Measurements from ENCODE around the gene DENND2C.

The DENND2C gene

DNA sequence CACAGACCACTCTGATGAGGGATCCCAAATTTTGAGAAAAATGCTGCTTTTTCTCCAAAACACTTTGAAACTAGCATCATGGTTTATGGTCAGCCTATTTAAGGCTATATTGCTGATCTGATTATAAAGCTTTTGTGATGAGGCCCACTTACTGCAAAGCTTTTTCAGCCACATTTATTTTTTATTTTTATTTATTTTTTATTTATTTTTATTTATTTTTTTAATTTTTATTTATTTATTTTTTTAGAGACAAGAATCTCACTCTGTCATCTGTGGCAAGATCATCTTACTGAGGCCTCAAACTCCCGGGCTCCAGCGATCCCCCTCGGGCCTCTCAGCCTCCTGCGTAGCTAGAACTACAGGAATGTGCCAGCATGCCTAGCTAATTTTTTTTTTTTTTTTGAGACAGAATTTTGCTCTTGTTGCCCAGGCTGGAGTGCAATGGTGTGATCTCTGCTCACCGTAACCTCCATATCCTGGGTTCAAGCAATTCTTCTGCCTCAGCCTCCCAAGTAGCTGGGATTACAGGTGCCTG is 83.3 kb downstream of the DENND2C start:
- Histone ChIP-seq H3K9me3 (ENCODE audit: insufficient read depth, low read length, severe bottlenecking) (no peaks in the 10 kb centered on the region), H3K36me3 (ENCODE audit: insufficient read depth, low read length) (no peaks in the 10 kb centered on the region), H3K27me3 (ENCODE audit: insufficient read depth, low read length, poor library complexity) (peaks cover 5% of the 10 kb centered on the region), H4K20me1 (ENCODE audit: insufficient read depth, low read length) (no peaks in the 10 kb centered on the region), H3K9ac (ENCODE audit: low read depth, low read length) (no peak overlapping the region), H3K27ac (ENCODE audit: low read length) (no peak overlapping the region), H3K4me1 (ENCODE audit: insufficient read depth, low read length) (peaks cover 10% of the 10 kb centered on the region), H2AFZ (ENCODE audit: low read depth, low read length) (no peak overlapping the region), H3K4me3 (ENCODE audit: low read depth in 1 of 2, low read length in 2 of 2) (no peak overlapping the region), H3K79me2 (ENCODE audit: insufficient read depth, low read length) (0 out of 2 replicates have a peak, but pooled peaks cover 5% of the 10 kb centered on the region), H3K4me2 (ENCODE audit: insufficient read depth, low read length) (no peak overlapping the region)
- no peak for TF ChIP-seq EZH2 (IDR thresholded peaks at IDR 0.05; ENCODE audit: borderline replicate concordance, low read depth, low read length, severe bottlenecking)
- TF ChIP-seq, protein P1, sequence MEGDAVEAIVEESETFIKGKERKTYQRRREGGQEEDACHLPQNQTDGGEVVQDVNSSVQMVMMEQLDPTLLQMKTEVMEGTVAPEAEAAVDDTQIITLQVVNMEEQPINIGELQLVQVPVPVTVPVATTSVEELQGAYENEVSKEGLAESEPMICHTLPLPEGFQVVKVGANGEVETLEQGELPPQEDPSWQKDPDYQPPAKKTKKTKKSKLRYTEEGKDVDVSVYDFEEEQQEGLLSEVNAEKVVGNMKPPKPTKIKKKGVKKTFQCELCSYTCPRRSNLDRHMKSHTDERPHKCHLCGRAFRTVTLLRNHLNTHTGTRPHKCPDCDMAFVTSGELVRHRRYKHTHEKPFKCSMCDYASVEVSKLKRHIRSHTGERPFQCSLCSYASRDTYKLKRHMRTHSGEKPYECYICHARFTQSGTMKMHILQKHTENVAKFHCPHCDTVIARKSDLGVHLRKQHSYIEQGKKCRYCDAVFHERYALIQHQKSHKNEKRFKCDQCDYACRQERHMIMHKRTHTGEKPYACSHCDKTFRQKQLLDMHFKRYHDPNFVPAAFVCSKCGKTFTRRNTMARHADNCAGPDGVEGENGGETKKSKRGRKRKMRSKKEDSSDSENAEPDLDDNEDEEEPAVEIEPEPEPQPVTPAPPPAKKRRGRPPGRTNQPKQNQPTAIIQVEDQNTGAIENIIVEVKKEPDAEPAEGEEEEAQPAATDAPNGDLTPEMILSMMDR (IDR thresholded peaks at IDR 0.05; ENCODE audit: borderline replicate concordance, extremely low read depth, low read length, poor library complexity, severe bottlenecking), result no peak
- DNase-seq (no peak), ATAC-seq (ENCODE audit: insufficient read depth, low read depth) (no peak)

DNA sequence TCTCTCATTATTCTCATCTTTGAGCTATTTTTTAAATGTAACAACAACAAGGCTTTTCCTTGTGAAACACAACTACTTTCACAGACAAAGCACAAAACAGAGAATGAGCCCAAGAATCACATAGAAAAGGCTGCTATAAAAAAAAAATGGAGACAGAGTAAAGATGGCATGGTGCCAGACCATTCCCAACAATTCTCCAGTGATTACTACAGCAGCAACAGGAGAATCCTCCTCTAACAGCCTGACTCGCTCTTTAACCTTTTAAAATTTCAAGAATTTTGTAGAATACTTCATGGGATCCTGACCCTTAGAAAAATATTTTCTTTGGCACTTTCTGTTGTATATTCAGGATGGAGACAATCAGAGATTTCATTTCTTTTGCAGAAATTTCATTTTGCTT is 84.6 kb downstream of the DENND2C start:
- Histone ChIP-seq H3K4me3 (ENCODE audit: low read depth in 1 of 2, low read length in 2 of 2) (no peak overlapping the region), H3K4me1 (ENCODE audit: insufficient read depth, low read length) (peaks cover 18% of the 10 kb centered on the region), H3K27ac (ENCODE audit: low read length) (no peak overlapping the region), H3K9me3 (ENCODE audit: insufficient read depth, low read length, severe bottlenecking) (no peaks in the 10 kb centered on the region), H4K20me1 (ENCODE audit: insufficient read depth, low read length) (no peaks in the 10 kb centered on the region), H3K4me2 (ENCODE audit: insufficient read depth, low read length) (no peak overlapping the region), H3K36me3 (ENCODE audit: insufficient read depth, low read length) (peaks cover under 1% of the 10 kb centered on the region; the same call in 1 of the 2 replicates), H3K79me2 (ENCODE audit: insufficient read depth, low read length) (peaks cover 17% of the 10 kb centered on the region), H3K27me3 (ENCODE audit: insufficient read depth, low read length, poor library complexity) (peaks cover 5% of the 10 kb centered on the region), H3K9ac (ENCODE audit: low read depth, low read length) (no peak overlapping the region), H2AFZ (ENCODE audit: low read depth, low read length) (no peak overlapping the region)
- ATAC-seq (ENCODE audit: insufficient read depth, low read depth), result no peak
- TF ChIP-seq EZH2 (IDR thresholded peaks at IDR 0.05; ENCODE audit: borderline replicate concordance, low read depth, low read length, severe bottlenecking), result no peak
- TF ChIP-seq, protein P1 (IDR thresholded peaks at IDR 0.05; ENCODE audit: borderline replicate concordance, extremely low read depth, low read length, poor library complexity, severe bottlenecking), result no peak
- no peak for DNase-seq

DNA sequence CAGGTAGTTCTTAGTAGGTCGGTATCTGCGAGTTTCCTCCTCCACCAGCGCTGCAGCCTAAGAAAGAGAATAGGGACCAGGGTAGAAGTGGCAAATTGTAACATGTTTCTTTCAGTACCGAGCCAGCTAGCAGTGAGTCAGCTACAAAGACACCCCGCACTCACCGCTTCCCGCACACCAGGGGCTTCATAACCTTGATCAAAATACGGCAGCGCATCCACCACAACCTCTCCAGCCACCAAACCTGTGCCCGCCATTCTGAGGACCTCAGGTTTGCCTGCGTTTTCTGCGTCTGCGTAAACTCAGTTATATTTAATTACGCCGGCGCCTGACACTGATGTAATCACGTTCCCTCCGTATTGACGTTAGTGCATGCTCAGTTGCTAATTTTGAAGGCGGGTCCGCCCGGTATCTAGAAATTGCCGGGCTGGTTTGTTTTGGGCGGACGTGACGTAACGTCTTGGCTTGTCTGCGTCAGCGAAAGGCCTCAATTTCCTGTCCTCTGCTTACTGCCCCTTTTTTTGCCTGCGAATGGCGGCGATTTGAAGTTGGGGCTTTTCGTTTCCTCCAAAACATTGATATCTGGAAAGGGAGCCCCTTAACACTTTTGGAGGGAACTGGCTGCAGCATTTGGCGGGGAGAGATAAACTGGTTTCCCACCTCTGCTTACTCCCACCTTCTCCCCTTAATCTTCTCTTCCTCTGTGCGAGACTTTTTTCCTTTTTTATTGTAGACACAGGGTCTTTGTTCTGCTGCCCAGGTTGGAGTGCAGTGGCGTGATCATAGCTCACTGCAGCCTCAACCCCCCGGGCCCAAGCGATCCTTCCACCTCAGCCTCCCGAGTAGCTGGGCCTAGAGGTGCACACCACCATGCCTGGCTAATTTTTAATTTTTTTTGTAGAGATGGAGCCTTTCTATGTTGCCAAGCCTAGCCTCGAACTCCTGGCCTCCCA is 88.2 kb downstream of the DENND2C start, which contains the start of gene BCAS2:
Gene BCAS2 (minus strand): TSS at position 281 of the 953 bp plus-strand sequence. CDS start 24 bp downstream, at position 257.
- Histone ChIP-seq H3K9me3 (ENCODE audit: insufficient read depth, low read length, severe bottlenecking) (no peaks in the 10 kb centered on the region), H2AFZ (ENCODE audit: low read depth, low read length) (peak within 1 kb of the TSS; percentile 96)
- peak; percentile 97 for DNase-seq

More for the DNA sequence above, 88.2 kb downstream of the DENND2C start, which contains the start of gene BCAS2:
- Histone ChIP-seq H3K4me3 (ENCODE audit: low read depth in 1 of 2, low read length in 2 of 2) (peak within 1 kb of the TSS; percentile 96 to 98), H3K27ac (ENCODE audit: low read length) (peak within 1 kb of the TSS; percentile 96), H3K4me2 (ENCODE audit: insufficient read depth, low read length) (peak within 1 kb of the TSS; percentile 92), H3K9ac (ENCODE audit: low read depth, low read length) (peak within 1 kb of the TSS; percentile 80), H3K4me1 (ENCODE audit: insufficient read depth, low read length) (peaks cover 39% of the 10 kb centered on the region), H3K36me3 (ENCODE audit: insufficient read depth, low read length) (peaks cover 35% of the 10 kb centered on the region), H3K27me3 (ENCODE audit: insufficient read depth, low read length, poor library complexity) (no peaks in the 10 kb centered on the region), H3K79me2 (ENCODE audit: insufficient read depth, low read length) (peaks cover 48% of the 10 kb centered on the region), H4K20me1 (ENCODE audit: insufficient read depth, low read length) (no peaks in the 10 kb centered on the region; the same call in 1 of the 2 replicates)
- TF ChIP-seq, protein P1 (IDR thresholded peaks at IDR 0.05; ENCODE audit: borderline replicate concordance, extremely low read depth, low read length, poor library complexity, severe bottlenecking), result peak; percentile 10
- no peak for TF ChIP-seq EZH2 (IDR thresholded peaks at IDR 0.05; ENCODE audit: borderline replicate concordance, low read depth, low read length, severe bottlenecking)
- ATAC-seq (ENCODE audit: insufficient read depth, low read depth), result peak; percentile 96

Data from DND-41 (cell line).